ENCODE measurements around the gene MINDY2.

DNA sequence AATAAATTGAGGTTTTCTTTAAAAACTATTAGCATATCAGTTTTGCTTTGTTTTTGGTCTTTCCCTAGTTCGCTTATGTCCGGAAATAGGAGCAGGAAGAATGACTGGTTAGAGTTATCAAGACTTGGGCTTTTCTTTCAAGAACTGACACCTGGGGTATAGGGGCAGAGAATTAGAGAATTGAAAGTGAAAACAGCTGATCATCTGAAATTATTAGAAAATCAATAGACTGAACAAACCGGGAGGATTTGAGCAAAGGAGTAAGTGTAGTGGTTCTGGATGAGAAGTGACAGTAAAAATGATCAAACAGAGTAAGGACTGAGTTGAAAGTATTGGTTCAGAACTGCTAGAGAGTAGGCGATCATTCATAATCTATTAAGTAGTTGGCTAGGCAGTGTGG, 6.0 kb downstream of the MINDY2 start:
- TF ChIP-seq, protein P1, sequence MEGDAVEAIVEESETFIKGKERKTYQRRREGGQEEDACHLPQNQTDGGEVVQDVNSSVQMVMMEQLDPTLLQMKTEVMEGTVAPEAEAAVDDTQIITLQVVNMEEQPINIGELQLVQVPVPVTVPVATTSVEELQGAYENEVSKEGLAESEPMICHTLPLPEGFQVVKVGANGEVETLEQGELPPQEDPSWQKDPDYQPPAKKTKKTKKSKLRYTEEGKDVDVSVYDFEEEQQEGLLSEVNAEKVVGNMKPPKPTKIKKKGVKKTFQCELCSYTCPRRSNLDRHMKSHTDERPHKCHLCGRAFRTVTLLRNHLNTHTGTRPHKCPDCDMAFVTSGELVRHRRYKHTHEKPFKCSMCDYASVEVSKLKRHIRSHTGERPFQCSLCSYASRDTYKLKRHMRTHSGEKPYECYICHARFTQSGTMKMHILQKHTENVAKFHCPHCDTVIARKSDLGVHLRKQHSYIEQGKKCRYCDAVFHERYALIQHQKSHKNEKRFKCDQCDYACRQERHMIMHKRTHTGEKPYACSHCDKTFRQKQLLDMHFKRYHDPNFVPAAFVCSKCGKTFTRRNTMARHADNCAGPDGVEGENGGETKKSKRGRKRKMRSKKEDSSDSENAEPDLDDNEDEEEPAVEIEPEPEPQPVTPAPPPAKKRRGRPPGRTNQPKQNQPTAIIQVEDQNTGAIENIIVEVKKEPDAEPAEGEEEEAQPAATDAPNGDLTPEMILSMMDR (conservative IDR thresholded peaks at IDR 0.05; ENCODE audit: low read depth, low read length), result no peak
- TF ChIP-seq EZH2 (IDR thresholded peaks at IDR 0.05; ENCODE audit: low read length, unreplicated experiment) (no peak), EZH2phosphoT487 (IDR thresholded peaks at IDR 0.05; ENCODE audit: borderline replicate concordance, low read length) (no peak)
